Astrocyte (in vitro differentiated cells and primary cell): Measurements from ENCODE around the gene R3HCC1L. TPM values are rescaled to one million over a fixed set of nuclear protein-coding genes. Genes with fewer than 3 reads are reported as not detected.

ENCODE experiments used
- DNase-seq: peaks from one replicate; pipeline ENCODE4 v3.0.0-alpha.2; 2010; ENCODE audit warnings: low read depth
- FAIRE-seq: peaks from 2 replicates; lab custom pipeline; 2011; peaks lifted over from hg19 to GRCh38; lab: Jason Lieb, UNC
- H2AFZ ChIP-seq: 2 replicates; pipeline ENCODE4 v1.6.0; 2012; ENCODE audit warnings: low read depth, low read length, inconsistent platforms
- H3K27ac ChIP-seq: 2 replicates; pipeline ENCODE4 v1.5.1; 2011; ENCODE audit warnings: low read depth, low read length, inconsistent platforms
- H3K27me3 ChIP-seq: 2 replicates; pipeline ENCODE4 v1.6.0; 2011; ENCODE audit warnings: low read length, inconsistent platforms; ENCODE audit not compliant: insufficient read depth
- H3K36me3 ChIP-seq: 2 replicates; pipeline ENCODE4 v1.5.1; 2011; ENCODE audit warnings: low read length, inconsistent platforms; ENCODE audit not compliant: insufficient read depth
- H3K4me1 ChIP-seq: 2 replicates; pipeline ENCODE4 v1.5.1; 2011; ENCODE audit warnings: low read length, inconsistent platforms; ENCODE audit not compliant: insufficient read depth
- H3K4me2 ChIP-seq: 2 replicates; pipeline ENCODE4 v1.6.0; 2012; ENCODE audit warnings: low read length, inconsistent platforms
- H3K4me3 ChIP-seq: 2 replicates; pipeline ENCODE4 v1.5.1; 2011; ENCODE audit warnings: low read depth, mild to moderate bottlenecking, low read length, inconsistent platforms; ENCODE audit not compliant: insufficient read depth
- H3K79me2 ChIP-seq: 2 replicates; pipeline ENCODE4 v1.6.0; 2012; ENCODE audit warnings: mild to moderate bottlenecking, low read length, inconsistent platforms; ENCODE audit not compliant: insufficient read depth
- H3K9ac ChIP-seq: 2 replicates; pipeline ENCODE4 v1.6.0; 2012; ENCODE audit warnings: mild to moderate bottlenecking, low read length, inconsistent platforms
- H3K9me3 ChIP-seq: 2 replicates; pipeline ENCODE4 v1.5.1; 2012; ENCODE audit warnings: low read depth, mild to moderate bottlenecking, low read length, inconsistent platforms; ENCODE audit not compliant: insufficient read depth
- H4K20me1 ChIP-seq: 2 replicates; pipeline ENCODE4 v1.6.0; 2012; ENCODE audit warnings: low read length, inconsistent platforms; ENCODE audit not compliant: insufficient read depth
- H3K27ac Mint-ChIP-seq: one replicate; pipeline ENCODE4 v1.8.0; 2021; ENCODE audit warnings: mild to moderate bottlenecking, mixed read lengths; ENCODE audit not compliant: unreplicated experiment
- H3K27me3 Mint-ChIP-seq: one replicate; pipeline ENCODE4 v1.8.0; 2021; ENCODE audit warnings: low read depth, mixed read lengths; ENCODE audit not compliant: unreplicated experiment
- H3K36me3 Mint-ChIP-seq: one replicate; pipeline ENCODE4 v1.8.0; 2021; ENCODE audit warnings: low read depth, mixed read lengths; ENCODE audit not compliant: unreplicated experiment
- H3K4me1 Mint-ChIP-seq: one replicate; pipeline ENCODE4 v1.8.0; 2021; ENCODE audit warnings: low read depth, mixed read lengths; ENCODE audit not compliant: unreplicated experiment
- H3K4me3 Mint-ChIP-seq: one replicate; pipeline ENCODE4 v1.8.0; 2021; ENCODE audit warnings: mild to moderate bottlenecking, moderate library complexity, mixed read lengths; ENCODE audit not compliant: unreplicated experiment
- H3K9me3 Mint-ChIP-seq: one replicate; pipeline ENCODE4 v1.8.0; 2021; ENCODE audit warnings: mild to moderate bottlenecking, mixed read lengths; ENCODE audit not compliant: unreplicated experiment
- CTCF ChIP-seq: IDR thresholded peaks from 2 replicates; pipeline ENCODE4 v1.5.1; 2011; ENCODE audit warnings: low read depth, mild to moderate bottlenecking, inconsistent platforms, low read length, moderate library complexity; ENCODE audit not compliant: insufficient read depth
- EZH2 ChIP-seq: IDR thresholded peaks from 2 replicates; pipeline ENCODE4 v1.6.1; 2012; ENCODE audit warnings: mild to moderate bottlenecking, low read length, inconsistent platforms; ENCODE audit not compliant: insufficient read depth
- total RNA-seq: library from RNA; stranded (reverse); gene quantifications from 2 replicates; pipeline ENCODE4 v1.2.1, GENCODE V29; 2021

R3HCC1L gene
- total RNA-seq, 1 donor from 2014 or later: 19.9 TPM

- FAIRE-seq: no peak
- no peaks in the 10 kb centered on the region for H3K36me3 Mint-ChIP-seq
- peaks cover 2% of the 10 kb centered on the region for H3K27me3 ChIP-seq
- H3K79me2 ChIP-seq: no peaks in the 10 kb centered on the region
- no peak overlapping the region for H3K4me3 Mint-ChIP-seq
- no peak overlapping the region for H3K4me3 ChIP-seq
- H3K9me3 Mint-ChIP-seq: peaks cover 4% of the 10 kb centered on the region
- peaks cover 47% of the 10 kb centered on the region for H3K27me3 Mint-ChIP-seq
- no peaks in the 10 kb centered on the region for H3K36me3 ChIP-seq
- H3K4me1 Mint-ChIP-seq: no peaks in the 10 kb centered on the region
- H3K9ac ChIP-seq: no peak overlapping the region
- H4K20me1 ChIP-seq: no peaks in the 10 kb centered on the region
- H3K27ac ChIP-seq: no peak overlapping the region
- no peak overlapping the region for H2AFZ ChIP-seq
- H3K27ac Mint-ChIP-seq: no peak overlapping the region
- no peak for DNase-seq
- H3K9me3 ChIP-seq: no peaks in the 10 kb centered on the region
- no peaks in the 10 kb centered on the region for H3K4me1 ChIP-seq
- H3K4me2 ChIP-seq: no peak overlapping the region
- TF ChIP-seq CTCF (no peak), EZH2 (no peak)
These were observed 19.2 kb upstream of the R3HCC1L start for GRCh38 chr10:98115031-98115787.

DNA sequence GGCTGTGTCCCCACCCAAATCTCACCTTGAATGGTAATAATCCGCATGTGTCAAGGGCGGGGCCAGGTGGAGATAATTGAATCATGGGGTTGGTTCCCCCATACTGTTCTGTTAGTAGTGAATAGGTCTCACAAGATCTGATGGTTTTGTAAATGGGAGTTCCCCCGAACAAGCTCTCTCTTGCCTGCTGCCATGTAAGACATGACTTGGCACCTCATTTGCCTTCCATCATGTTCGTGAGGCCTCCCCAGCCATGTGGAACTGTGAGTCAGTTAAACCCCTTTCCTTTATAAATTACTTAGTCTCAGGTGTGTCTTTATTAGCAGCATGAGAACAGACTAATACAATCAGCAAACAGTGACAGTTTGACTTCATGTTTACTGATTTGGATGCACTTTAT, 14.6 kb upstream of the R3HCC1L start:
- Histone ChIP-seq H3K4me2 (no peak overlapping the region), H3K27ac (no peak overlapping the region), H3K9me3 (no peaks in the 10 kb centered on the region), H4K20me1 (no peaks in the 10 kb centered on the region), H3K27me3 (no peaks in the 10 kb centered on the region), H3K4me1 (no peaks in the 10 kb centered on the region), H3K9ac (no peak overlapping the region), H2AFZ (no peak overlapping the region), H3K4me3 (no peak overlapping the region), H3K36me3 (no peaks in the 10 kb centered on the region), H3K79me2 (no peaks in the 10 kb centered on the region)
- no peak for DNase-seq
- Mint-ChIP-seq H3K36me3 (no peaks in the 10 kb centered on the region), H3K4me1 (no peaks in the 10 kb centered on the region), H3K4me3 (no peak overlapping the region), H3K27ac (no peak overlapping the region), H3K9me3 (peaks cover 17% of the 10 kb centered on the region), H3K27me3 (peaks cover 22% of the 10 kb centered on the region)
- TF ChIP-seq EZH2 (no peak), CTCF (no peak)
- no peak for FAIRE-seq
